Gastrocnemius medialis (tissue), 4 donors: ENCODE data around the gene OPCML.

Experiments
- POLR2A ChIP-seq, 2 donors: fragments of 450-650 bp; IDR thresholded peaks; one replicate each; pipeline ENCODE4 v1.6.1; 2017; ENCODE audit warnings: antibody characterized with exemption in 2 of 2, mild to moderate bottlenecking in 2 of 2, moderate library complexity in 2 of 2
- TF ChIP-seq, protein P1 (sequence below), 5 experiments: fragments of 450-650 bp in 3 of 5; fragments of 200-600 bp in 2 of 5; sonication (generic) in 2 of 5; IDR thresholded peaks in 4 of 5; conservative IDR thresholded peaks in 1 of 5; 1 replicate in 4 of 5; 2 replicates in 1 of 5; pipeline ENCODE4 v1.5.1; 2016 to 2019; ENCODE audit warnings: antibody characterized with exemption in 5 of 5, mild to moderate bottlenecking in 3 of 5, moderate library complexity in 3 of 5

DNA sequence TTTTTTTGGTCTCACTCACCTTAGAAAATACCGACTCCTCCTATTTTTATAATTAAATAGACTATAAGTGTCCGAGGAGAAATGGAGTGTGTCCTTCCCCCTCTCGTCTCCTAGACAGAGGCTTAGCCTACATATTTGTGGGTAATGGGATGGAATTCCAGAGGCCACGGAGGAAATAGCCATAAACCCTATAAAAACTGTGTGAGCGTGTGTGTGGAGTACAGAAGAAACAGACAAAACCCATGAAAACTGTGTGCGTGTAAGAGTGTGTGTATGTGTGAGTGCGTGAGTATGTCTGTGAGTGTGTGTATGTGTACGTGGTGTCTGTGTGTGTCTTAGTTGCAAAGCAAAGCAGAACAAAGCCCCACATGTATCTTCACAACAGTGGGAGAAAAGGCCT, 883.5 kb downstream of the OPCML start:
- TF ChIP-seq, protein P1, sequence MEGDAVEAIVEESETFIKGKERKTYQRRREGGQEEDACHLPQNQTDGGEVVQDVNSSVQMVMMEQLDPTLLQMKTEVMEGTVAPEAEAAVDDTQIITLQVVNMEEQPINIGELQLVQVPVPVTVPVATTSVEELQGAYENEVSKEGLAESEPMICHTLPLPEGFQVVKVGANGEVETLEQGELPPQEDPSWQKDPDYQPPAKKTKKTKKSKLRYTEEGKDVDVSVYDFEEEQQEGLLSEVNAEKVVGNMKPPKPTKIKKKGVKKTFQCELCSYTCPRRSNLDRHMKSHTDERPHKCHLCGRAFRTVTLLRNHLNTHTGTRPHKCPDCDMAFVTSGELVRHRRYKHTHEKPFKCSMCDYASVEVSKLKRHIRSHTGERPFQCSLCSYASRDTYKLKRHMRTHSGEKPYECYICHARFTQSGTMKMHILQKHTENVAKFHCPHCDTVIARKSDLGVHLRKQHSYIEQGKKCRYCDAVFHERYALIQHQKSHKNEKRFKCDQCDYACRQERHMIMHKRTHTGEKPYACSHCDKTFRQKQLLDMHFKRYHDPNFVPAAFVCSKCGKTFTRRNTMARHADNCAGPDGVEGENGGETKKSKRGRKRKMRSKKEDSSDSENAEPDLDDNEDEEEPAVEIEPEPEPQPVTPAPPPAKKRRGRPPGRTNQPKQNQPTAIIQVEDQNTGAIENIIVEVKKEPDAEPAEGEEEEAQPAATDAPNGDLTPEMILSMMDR (IDR thresholded peaks at IDR 0.05 in 4 of 5, conservative IDR thresholded peaks at IDR 0.05 in 1 of 5): no peak
- TF ChIP-seq POLR2A (IDR thresholded peaks at IDR 0.05): no peak
